Hindlimb muscle (tissue), 1 donor: ENCODE measurements around the gene RHOU. TPM values are rescaled to one million over a fixed set of nuclear protein-coding genes. Genes with fewer than 3 reads are reported as not detected.
"Not testable (repeated sequence)": the region's sequence is repeated elsewhere in the genome, so short reads cannot be mapped to it uniquely, and the experiment has no call there.

Source experiments
- DNase-seq: peaks from one replicate; pipeline ENCODE4 v3.0.0-alpha.2; 2013
- polyA plus RNA-seq: library from polyadenylated mRNA; unstranded; fragments of 120-200 nt; gene quantifications from one replicate; pipeline ENCODE4 v1.2.1, GENCODE V29; 2013; ENCODE audit not compliant: insufficient read length

RHOU gene
- polyA plus RNA-seq, 1 donor = 21.2 TPM

GRCh38 chr1:228760979-228761378 is 25.7 kb downstream of the RHOU start:
- no peak for DNase-seq

- DNase-seq = peak; percentile 44
Measured at GRCh38 chr1:228763561-228763960, 28.3 kb downstream of the RHOU start.

GRCh38 chr1:228765168-228765946 is 30.1 kb downstream of the RHOU start:
- no peak for DNase-seq

DNA sequence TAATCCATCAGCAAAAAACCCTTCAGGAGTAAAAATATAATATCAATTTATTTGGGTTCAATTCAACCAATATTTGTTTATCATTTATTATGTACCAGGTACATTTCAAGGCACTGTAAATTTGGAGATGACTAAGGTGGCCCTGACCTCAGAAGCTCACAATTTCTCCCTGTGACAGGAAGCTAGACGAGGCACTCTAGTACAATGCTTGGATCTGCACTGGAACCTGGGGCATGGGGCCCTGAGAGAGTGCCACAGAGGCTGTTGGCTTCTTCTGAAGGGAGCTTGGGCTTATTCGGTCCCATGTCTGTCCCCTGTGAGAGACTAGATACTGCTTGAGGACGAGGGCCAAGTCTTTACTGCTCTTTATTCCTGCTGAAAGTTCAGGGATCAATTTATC is 31.5 kb downstream of the RHOU start:
- no peak for DNase-seq

DNA sequence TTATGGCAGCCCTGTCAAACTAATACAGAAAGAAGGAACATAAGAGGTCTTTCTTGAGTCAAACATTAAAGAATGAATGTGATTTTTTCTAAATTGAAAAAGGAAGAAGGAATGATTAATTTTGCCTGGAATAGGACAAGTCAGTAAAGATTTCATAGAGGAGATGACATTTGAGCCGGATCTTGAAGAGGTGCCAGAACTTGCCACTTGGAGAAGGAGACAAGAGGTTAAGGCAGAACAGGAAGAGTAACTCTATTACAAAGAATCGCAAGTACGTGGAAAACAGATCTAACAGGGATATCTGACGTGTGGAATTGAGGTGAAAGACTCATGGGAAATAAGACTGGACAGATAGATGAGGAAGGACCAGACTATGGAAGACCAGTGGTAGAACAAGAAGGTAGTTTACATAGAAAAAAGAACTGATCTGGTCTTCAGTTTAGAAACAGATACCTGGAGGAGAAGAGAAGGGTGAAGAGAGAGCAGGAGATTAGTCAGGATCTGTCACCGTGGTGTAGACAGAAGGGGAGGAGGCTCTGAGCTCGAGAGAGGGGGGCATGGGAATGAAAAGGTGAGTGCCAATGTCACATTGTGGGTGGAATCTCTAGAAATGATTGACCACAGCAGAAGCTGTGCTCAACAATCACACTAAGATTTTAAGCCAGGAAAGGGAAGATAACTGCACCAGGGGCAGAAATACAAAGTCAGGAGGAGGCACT is 32.5 kb downstream of the RHOU start:
- no peak for DNase-seq

DNA sequence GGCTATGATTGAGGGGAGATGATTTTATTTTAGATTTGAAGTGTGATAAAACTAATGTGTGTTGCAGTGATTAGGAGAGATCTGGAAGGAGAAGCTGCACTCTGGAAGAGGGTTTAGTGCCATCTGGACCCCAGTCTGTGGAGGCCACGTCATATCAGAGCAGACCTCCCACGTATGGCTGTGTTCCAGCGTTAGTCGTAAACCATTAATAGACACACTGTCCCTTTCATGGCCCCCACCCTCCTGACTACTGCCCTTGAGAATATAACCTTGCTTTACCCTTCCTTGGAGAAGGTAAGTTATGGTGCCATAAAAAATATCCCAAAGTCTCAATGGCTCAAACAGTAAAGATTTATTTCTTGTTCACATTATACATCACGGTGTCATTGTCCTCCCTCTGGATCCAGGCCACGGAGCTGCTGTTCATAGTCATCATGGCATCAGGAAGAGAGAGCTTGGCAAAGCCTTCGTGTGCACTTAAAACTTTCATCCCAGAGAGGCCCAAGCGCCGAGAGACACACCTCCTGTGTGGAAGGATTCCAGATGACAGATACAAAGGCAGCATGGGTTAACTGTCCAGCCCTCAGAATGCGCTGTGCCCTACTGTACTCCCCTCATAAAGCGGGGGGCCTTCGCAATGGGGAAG is 33.2 kb downstream of the RHOU start:
- no peak for DNase-seq

GRCh38 chr1:228770779-228771223 is 35.5 kb downstream of the RHOU start:
- no peak for DNase-seq

- no peak for DNase-seq
Measured at GRCh38 chr1:228772516-228773212, 37.4 kb downstream of the RHOU start.

GRCh38 chr1:228775946-228776345 is 40.7 kb downstream of the RHOU start:
- DNase-seq = not testable (repeated sequence)

DNA sequence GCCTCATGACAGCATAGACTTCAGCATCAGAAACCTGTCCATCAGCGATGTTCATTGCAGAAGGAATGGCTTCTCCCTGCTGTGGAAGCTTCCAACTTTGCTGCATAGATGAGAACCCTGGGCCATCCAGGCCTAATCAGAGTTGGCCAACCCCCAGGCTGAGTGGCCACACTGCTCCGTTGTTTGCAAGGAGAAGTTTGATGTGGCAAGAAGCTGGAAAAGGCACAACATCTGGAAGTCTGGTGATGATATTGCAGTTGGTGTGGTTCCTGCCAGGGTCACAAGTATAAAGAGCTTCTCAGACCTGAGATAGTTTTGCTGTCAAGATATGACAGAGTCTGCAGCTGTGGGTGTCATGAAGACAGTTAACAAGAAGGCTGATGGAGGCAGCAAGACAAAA is 41.2 kb downstream of the RHOU start:
- no peak for DNase-seq

DNA sequence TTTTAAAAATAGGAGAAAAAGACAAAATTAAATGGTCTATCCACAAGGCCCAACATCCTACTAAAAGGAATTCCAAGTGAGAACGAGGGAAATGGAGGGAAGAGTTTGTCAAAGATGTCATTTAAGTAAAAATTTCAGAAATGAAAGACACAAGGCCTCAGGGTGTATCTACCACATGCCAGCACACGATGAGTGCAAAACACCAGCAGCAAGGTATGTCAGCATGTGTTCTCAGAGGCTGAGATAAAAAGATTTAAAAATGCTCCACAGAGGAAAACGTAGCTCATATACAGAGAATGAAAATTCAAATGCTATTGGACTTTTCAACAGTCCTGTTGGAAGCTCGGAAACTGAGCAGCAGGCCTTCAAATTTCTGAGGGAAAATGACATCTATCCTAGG is 42.0 kb downstream of the RHOU start:
- no peak for DNase-seq

DNA sequence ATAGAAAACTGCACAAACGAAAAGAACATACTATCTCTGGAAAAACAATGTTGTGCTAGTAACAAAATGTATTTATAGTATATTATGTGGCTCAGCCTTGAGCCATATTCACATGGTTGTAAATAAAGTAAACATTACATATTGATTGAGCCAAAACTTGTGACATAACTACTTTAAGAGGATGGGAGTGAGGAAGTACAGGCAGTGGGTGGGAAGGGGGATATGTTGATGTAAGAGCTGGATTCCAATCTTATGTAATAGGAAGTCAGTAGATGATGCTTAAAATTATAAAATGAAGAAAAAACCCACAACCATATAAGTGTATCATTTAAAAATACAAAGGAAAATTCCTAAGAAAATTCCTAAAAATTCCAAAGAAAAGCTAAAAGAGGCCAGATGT is 42.7 kb downstream of the RHOU start:
- no peak for DNase-seq

GRCh38 chr1:228778466-228778865 is 43.2 kb downstream of the RHOU start:
- no peak for DNase-seq

GRCh38 chr1:228778961-228779360 is 43.7 kb downstream of the RHOU start:
- no peak for DNase-seq

- no peak for DNase-seq
Measured at GRCh38 chr1:228781161-228781808, 46.0 kb downstream of the RHOU start.

- DNase-seq = no peak
Measured at GRCh38 chr1:228781809-228782661, 46.8 kb downstream of the RHOU start.

GRCh38 chr1:228782662-228783417 is 47.6 kb downstream of the RHOU start:
- no peak for DNase-seq

- no peak for DNase-seq
Measured at GRCh38 chr1:228783418-228784040, 48.2 kb downstream of the RHOU start.

- DNase-seq = no peak
Measured at GRCh38 chr1:228784181-228784580, 48.9 kb downstream of the RHOU start.
